Small intestine (tissue), 7 donors: ENCODE data around the gene GSTO2. TPM values are rescaled to one million over a fixed set of nuclear protein-coding genes. Genes with fewer than 3 reads are reported as not detected.

Source experiments
- DNase-seq, 2 donors: peaks; one replicate each; pipeline versions ENCODE4 v3.0.0 to v3.0.0-alpha.2; 2013
- FAIRE-seq: peaks from 2 replicates; lab custom pipeline; 2012; peaks lifted over from hg19 to GRCh38; lab: Jason Lieb, UNC
- H3K27ac ChIP-seq, 3 donors: one replicate each; pipeline ENCODE4 v1.5.1; 2013; ENCODE audit warnings: low read length in 2 of 3, mild to moderate bottlenecking in 2 of 3, control low read depth in 1 of 3, inconsistent platforms in 1 of 3, low read depth in 1 of 3, moderate library complexity in 1 of 3
- H3K27me3 ChIP-seq, 3 donors: one replicate each; pipeline ENCODE4 v1.6.1; 2013; ENCODE audit warnings: low read length in 3 of 3, inconsistent platforms in 1 of 3; ENCODE audit not compliant: control insufficient read depth in 3 of 3, insufficient read depth in 3 of 3
- H3K36me3 ChIP-seq, 3 donors: one replicate each; pipeline ENCODE4 v1.6.1; 2013; ENCODE audit warnings: low read length in 3 of 3, inconsistent platforms in 1 of 3, low read depth in 1 of 3, mild to moderate bottlenecking in 1 of 3, moderate library complexity in 1 of 3; ENCODE audit not compliant: control insufficient read depth in 3 of 3, insufficient read depth in 2 of 3
- H3K4me1 ChIP-seq, 3 donors: one replicate each; pipeline ENCODE4 v1.6.1; 2013; ENCODE audit warnings: low read length in 2 of 3, inconsistent platforms in 1 of 3, low read depth in 1 of 3, mild to moderate bottlenecking in 1 of 3, moderate library complexity in 1 of 3; ENCODE audit not compliant: control insufficient read depth in 3 of 3, insufficient read depth in 2 of 3
- H3K4me3 ChIP-seq, 3 donors: one replicate each; pipeline ENCODE4 v1.5.1; 2013; ENCODE audit warnings: low read length in 3 of 3, control low read depth in 1 of 3, inconsistent platforms in 1 of 3, low read depth in 1 of 3, mild to moderate bottlenecking in 1 of 3, moderate library complexity in 1 of 3
- H3K9me3 ChIP-seq, 2 donors: one replicate each; pipeline ENCODE4 v1.6.1; 2013; ENCODE audit warnings: low read depth in 1 of 2, low read length in 1 of 2; ENCODE audit not compliant: control insufficient read depth in 2 of 2, insufficient read depth in 1 of 2
- WGBS, 3 donors: extraction: QIAGEN DNeasy Blood & Tissue Kit; methylation state at CpG; one replicate each; pipeline ENCODE4 v1.1.7; 2013; 5-methylcytosine and 5-hydroxymethylcytosine counted together
- polyA plus RNA-seq, 4 donors: library from polyadenylated mRNA; stranded (reverse) in 3 of 4; unstranded in 1 of 4; fragments of 200-250 nt in 3 of 4; fragments of 120-200 nt in 1 of 4; gene quantifications; one replicate each; pipeline versions ENCODE4 v1.2.1 to v1.2.3, GENCODE V29; 2013
- donor health status: healthy with polysubstance abuse.
- donor health status: control.
- donor health status: control.
- donor health status: Bipolar disorder and iron deficiency.
- donor health status: healthy.

Gene GSTO2
- polyA plus RNA-seq, 4 donors = 9.2 to 45.4 (median 17.0) TPM

DNA sequence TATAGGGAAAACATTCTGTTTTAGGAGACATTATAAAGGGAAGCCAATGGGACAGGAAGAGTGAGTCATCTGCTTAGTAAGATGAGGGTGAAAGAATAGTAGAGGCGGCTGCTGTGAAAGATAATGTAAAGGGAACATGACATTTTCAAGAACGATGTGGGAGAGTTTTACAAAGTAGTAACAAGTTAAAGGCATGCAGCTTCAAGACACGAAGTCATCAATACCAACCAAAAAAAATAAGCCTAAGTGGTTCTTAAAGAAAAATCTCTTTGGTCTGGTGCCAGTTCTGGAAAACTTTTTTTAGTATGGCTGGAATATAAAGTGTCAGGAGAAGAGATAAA, 8.2 kb upstream of the GSTO2 start:
- Histone ChIP-seq H3K27ac (peak overlapping the region in 1 of 3 donors; percentile 24), H3K9me3 (no peaks in the 10 kb centered on the region), H3K27me3 (no peaks in the 10 kb centered on the region), H3K4me3 (no peak overlapping the region), H3K36me3 (peaks cover 11 to 32% (median 18%) of the 10 kb centered on the region in 3 donors), H3K4me1 (peaks cover 6 to 36% (median 9%) of the 10 kb centered on the region in 3 donors)
- 37 to 57% (median 52%) methylated on average over 3 of the region's 3 CpGs for WGBS, 3 donors
- DNase-seq = no peak
- FAIRE-seq = no peak

DNA sequence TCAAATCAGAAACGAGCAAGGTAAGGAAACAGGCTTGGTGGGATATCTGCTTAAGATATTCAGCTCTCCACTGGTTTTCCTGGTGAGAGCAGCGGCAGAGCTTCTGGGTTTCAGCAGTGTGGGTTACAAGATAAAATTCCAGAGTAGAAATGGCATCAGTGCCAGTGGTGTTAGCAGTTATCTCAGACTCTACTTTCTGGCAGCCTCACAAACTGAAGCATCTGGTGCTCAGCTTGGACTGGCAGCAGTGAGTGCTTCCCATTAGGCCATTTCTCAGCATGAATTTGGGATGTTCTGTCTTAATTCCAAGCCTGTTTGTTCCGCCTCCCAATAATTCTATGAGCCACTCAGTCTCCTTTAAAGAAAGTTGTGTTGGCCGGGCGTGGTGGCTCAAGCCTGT, 6.9 kb upstream of the GSTO2 start:
- H3K9me3 ChIP-seq = no peaks in the 10 kb centered on the region
- no peak overlapping the region for H3K27ac ChIP-seq
- H3K36me3 ChIP-seq = peaks cover 11 to 39% (median 20%) of the 10 kb centered on the region in 3 donors
- FAIRE-seq = no peak
- H3K27me3 ChIP-seq = no peaks in the 10 kb centered on the region
- WGBS, 3 donors = 84 to 89% (median 87%) methylated on average over 5 of the region's 5 CpGs
- peaks cover 6 to 39% (median 9%) of the 10 kb centered on the region in 3 donors for H3K4me1 ChIP-seq
- H3K4me3 ChIP-seq = no peak overlapping the region
- no peak for DNase-seq

DNA sequence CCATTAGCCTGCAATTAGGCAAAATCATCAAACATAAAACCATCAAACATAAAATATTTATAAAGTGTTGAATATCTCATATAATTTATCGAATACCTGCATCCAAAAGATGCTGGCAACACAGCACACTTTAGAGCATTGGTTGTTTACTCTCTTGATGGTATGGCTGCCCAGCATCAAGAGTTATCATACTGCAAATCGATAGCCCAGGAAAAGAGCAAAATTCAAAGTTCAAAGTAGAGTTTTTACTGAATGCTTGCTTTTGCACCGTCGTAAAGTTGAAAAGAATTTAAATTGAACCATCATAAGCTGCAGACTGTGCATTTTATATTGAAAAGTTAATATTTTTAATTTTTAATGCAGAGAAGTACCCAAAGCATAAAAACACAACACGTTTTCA, 4.2 kb upstream of the GSTO2 start:
- WGBS, 3 donors = 34 to 73% (median 53%) methylated on average over 5 of the region's 5 CpGs
- no peaks in the 10 kb centered on the region for H3K9me3 ChIP-seq
- DNase-seq (peak; percentile 43 to 59), FAIRE-seq (no peak)
- H3K36me3 ChIP-seq = peaks cover 5 to 42% (median 13%) of the 10 kb centered on the region in 3 donors
- H3K4me3 ChIP-seq = no peak overlapping the region
- peaks cover 7 to 31% (median 7%) of the 10 kb centered on the region in 3 donors for H3K4me1 ChIP-seq
- H3K27ac ChIP-seq = no peak overlapping the region
- H3K27me3 ChIP-seq = no peaks in the 10 kb centered on the region

DNA sequence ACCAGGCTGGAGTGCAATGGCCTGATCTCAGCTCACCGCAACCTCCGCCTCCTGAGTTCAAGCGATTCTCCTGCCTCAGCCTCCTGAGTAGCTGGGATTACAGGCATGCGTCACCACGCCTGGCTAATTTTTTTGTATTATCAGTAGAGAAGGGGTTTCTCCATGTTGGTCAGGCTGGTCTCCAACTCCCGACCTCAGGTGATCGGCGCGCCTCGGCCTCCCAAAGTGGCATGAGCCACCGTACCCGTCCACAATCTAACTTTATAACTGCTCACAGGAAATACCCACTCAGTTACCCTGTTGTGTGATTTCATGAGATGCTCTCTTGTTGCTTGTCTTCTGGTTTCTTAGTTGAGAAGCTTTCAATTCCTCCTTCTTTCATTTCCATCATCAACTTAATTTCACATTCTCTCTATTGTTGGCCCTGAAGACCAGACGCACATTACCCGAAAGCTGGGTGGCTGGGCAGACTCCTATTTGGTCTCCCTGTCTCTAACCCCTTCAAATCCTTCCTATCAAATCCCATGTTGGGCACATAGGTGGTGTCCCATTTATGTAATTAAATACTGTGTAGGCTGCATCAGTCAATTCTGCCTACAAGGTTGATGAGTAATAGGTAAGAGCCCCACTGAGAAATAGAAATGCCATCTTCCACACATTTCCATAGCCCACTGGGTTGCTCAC, 1.1 kb upstream of the GSTO2 start:
- WGBS, 3 donors = 75 to 92% (median 87%) methylated on average over 14 of the region's 14 CpGs
- peaks cover 0 to 24% (median 4%) of the 10 kb centered on the region in 3 donors for H3K36me3 ChIP-seq
- H3K9me3 ChIP-seq = no peaks in the 10 kb centered on the region
- FAIRE-seq (no peak), DNase-seq (no peak)
- H3K4me1 ChIP-seq = peaks cover 4 to 21% (median 5%) of the 10 kb centered on the region in 3 donors
- no peaks in the 10 kb centered on the region for H3K27me3 ChIP-seq
- H3K4me3 ChIP-seq = peak overlapping the region; percentile 73 to 93 (median 91)
- peak overlapping the region in 2 of 3 donors; percentile 77 to 94 for H3K27ac ChIP-seq

DNA sequence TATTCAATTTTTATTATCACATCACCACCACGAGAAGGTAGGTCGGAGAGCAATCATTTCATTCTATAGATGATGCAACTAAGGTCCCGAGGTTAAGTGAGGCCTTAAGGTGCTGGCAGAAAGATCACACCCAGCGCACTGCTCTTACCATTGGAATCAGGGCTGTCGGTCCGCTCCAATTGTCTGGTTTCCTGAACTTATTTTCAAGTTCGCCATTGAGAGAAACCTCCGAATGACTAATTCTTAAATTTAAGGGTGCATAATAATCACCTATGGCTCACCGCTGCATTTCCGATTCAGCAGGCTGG, 625 bp upstream of the GSTO2 start:
- Histone ChIP-seq H3K27me3 (no peaks in the 10 kb centered on the region), H3K4me3 (peak overlapping the region; percentile 73 to 93 (median 91)), H3K27ac (peak overlapping the region; percentile 77 to 94 (median 90)), H3K9me3 (no peaks in the 10 kb centered on the region), H3K4me1 (peaks cover 4 to 21% (median 5%) of the 10 kb centered on the region in 3 donors), H3K36me3 (peaks cover 0 to 24% (median 4%) of the 10 kb centered on the region in 3 donors)
- FAIRE-seq (no peak), DNase-seq (peak; percentile 35 to 39)
- 6 to 9% (median 7%) methylated on average over 10 of the region's 10 CpGs for WGBS, 3 donors

DNA sequence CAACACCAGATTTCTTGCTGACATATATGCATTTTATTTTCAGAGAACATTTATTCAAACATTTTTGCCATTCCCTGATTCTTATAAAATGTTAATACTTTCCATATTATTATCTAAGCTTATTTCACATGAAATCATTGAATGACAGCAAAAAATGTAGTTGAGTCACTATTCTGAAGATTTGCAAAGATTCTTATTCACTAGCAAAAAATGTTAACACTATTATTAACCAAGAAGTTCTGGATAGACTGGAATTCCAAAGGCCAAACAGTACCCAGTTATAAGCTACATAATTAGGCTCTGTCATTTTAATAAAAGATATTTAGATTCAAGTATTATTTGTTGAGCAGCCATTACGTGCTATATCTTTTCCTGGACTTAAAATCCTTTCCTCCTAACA, 4.3 kb downstream of the GSTO2 start:
- Histone ChIP-seq H3K27ac (no peak overlapping the region), H3K4me3 (no peak overlapping the region), H3K9me3 (no peaks in the 10 kb centered on the region), H3K36me3 (peaks cover 0 to 5% (median 0%) of the 10 kb centered on the region in 3 donors), H3K27me3 (peaks cover 0 to 3% (median 0%) of the 10 kb centered on the region in 3 donors), H3K4me1 (peaks cover 0 to 11% (median under 1%) of the 10 kb centered on the region in 3 donors)
- FAIRE-seq = no peak
- 73 to 84% (median 77%) methylated on average over 1 of the region's 1 CpG for WGBS, 3 donors
- no peak for DNase-seq

DNA sequence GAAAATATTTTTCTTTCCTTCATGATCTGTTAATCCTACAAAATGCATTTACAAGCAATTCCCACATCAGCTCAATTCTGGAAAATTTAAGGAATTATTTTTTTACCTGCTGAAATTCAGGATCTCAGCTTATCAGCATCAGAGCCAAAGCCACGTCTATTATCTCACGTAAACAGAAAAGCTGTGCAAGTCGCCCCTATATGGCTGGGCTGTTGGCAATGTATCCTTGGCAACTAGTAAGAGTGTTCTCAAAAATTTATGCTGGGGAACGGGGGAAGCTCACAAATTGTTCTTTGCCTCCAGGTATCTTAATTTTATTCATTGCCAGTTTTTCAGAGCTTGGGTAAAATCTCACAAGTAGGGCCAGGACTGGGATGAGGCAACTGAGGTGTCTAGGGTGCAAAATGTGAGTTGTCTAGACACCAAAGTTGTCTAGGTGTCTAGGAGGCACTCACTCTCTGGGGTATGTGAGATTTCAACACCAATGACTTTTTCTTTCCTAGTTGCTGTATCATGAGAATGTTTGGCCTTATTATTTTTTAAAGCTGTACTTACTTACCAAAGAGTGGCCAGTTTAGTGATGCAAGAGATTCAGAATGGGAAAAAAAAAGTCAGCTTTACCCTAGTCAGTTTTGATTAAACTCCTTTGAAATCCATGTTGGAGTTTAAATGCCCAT, 5.1 kb downstream of the GSTO2 start:
- WGBS, 3 donors = 63 to 70% (median 63%) methylated on average over 4 of the region's 4 CpGs
- H3K27me3 ChIP-seq = peaks cover 0 to 3% (median 0%) of the 10 kb centered on the region in 3 donors
- FAIRE-seq (no peak), DNase-seq (no peak)
- H3K9me3 ChIP-seq = no peaks in the 10 kb centered on the region
- no peak overlapping the region for H3K27ac ChIP-seq
- H3K4me3 ChIP-seq = peak overlapping the region in 2 of 3 donors; percentile 49 to 65
- H3K4me1 ChIP-seq = peaks cover 0 to 9% (median 0%) of the 10 kb centered on the region in 3 donors
- peaks cover 0 to 5% (median 0%) of the 10 kb centered on the region in 3 donors for H3K36me3 ChIP-seq

DNA sequence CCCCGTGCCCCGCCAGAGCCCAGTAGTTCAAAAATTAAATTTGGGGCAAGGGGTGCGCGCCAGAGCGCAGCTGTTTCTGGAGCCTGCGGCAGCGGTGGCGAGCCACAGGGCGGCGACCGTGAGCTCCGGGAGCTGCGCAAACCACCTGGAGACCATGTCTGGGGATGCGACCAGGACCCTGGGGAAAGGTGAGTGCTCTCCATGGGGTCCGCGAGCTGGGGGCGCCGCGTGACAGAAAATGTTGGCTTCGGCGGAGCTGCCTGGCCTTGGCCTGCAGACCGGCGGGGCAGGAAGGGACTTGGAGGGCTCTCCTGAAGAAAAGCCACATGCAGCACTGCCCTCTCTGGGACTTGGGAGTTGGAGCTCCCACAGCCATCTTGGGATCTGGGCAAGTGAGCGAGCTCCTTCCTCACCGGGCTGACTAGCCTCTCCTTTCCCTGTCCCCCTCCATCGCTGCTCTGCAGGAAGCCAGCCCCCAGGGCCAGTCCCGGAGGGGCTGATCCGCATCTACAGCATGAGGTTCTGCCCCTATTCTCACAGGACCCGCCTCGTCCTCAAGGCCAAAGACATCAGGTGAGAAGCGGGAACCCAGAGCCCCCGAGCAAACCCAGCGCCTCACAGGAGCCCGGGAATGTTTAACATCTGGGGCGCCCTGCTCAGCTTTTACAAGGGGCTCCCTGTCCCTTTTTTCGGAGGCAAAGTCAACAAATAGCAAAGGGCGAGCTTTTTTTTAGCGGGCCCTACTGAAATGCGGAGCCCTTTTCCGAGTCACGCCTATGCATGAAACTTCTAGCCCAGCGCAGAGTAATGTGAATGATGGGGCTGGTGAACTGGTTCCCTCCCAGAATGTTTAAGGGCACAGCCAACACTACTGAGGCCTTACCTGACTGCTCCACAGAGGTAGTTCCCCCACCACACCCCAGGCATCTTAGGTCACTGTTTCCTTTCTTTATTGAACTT, 6.1 kb downstream of the GSTO2 start:
- Histone ChIP-seq H3K27me3 (peaks cover 0 to 3% (median 0%) of the 10 kb centered on the region in 3 donors), H3K4me3 (peak overlapping the region in 2 of 3 donors; percentile 49 to 65), H3K4me1 (peaks cover 0 to 9% (median 0%) of the 10 kb centered on the region in 3 donors), H3K9me3 (no peaks in the 10 kb centered on the region), H3K27ac (peak overlapping the region in 1 of 3 donors; percentile 66), H3K36me3 (peaks cover 0 to 14% (median 0%) of the 10 kb centered on the region in 3 donors)
- DNase-seq (peak; percentile 58 to 92), FAIRE-seq (no peak)
- WGBS, 3 donors = 12 to 18% (median 15%) methylated on average over 42 of the region's 42 CpGs
